LNCAP (cell line): Measurements from ENCODE around the gene KCTD16.
A peak's percentile ranks its signal among the peaks of the same experiment; 100 is the strongest.

Experiments
- TF ChIP-seq, protein P1 (sequence below): fragments of 450-650 bp; IDR thresholded peaks from 2 replicates; pipeline ENCODE4 v1.5.1; 2017; ENCODE audit warnings: mild to moderate bottlenecking

The KCTD16 gene

DNA sequence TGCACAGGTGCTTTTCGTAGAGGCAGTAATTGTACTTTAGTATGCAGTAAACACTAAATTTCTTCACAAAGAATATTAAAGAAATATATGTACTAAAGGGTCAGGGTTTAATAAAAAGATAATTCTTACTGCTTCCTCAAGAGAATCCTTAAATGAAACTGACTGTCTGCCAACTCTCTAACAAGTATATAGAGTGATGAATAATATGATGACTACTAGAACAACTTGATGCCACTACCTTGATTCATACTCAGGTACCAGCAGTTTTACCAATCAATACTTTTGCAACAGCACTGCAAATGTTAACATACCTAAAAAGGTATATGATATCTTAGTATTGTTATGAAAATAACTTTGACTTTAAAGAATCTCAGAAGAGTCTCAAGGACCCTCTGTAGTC, 4.0 kb upstream of the KCTD16 start:
- TF ChIP-seq, protein P1, sequence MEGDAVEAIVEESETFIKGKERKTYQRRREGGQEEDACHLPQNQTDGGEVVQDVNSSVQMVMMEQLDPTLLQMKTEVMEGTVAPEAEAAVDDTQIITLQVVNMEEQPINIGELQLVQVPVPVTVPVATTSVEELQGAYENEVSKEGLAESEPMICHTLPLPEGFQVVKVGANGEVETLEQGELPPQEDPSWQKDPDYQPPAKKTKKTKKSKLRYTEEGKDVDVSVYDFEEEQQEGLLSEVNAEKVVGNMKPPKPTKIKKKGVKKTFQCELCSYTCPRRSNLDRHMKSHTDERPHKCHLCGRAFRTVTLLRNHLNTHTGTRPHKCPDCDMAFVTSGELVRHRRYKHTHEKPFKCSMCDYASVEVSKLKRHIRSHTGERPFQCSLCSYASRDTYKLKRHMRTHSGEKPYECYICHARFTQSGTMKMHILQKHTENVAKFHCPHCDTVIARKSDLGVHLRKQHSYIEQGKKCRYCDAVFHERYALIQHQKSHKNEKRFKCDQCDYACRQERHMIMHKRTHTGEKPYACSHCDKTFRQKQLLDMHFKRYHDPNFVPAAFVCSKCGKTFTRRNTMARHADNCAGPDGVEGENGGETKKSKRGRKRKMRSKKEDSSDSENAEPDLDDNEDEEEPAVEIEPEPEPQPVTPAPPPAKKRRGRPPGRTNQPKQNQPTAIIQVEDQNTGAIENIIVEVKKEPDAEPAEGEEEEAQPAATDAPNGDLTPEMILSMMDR: no peak

DNA sequence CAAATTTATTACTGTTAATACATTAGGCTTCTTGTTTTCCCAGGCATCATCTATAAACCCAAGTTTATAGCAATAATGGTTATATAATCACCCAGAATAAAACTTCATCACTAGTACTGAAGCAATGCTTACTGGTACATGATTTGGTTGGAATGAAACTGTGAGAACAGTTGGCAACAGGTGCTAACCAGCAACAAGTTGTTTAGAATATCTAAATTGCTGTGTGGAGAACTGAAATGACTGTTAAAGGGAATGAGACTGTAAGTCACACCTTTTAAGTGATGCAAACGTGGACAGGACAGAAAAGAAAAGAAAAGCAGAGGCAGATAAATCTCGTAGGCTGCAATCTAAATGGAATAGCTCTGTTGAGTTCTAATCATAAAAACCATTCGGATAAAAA, 2.7 kb upstream of the KCTD16 start:
- TF ChIP-seq, protein P1: no peak

DNA sequence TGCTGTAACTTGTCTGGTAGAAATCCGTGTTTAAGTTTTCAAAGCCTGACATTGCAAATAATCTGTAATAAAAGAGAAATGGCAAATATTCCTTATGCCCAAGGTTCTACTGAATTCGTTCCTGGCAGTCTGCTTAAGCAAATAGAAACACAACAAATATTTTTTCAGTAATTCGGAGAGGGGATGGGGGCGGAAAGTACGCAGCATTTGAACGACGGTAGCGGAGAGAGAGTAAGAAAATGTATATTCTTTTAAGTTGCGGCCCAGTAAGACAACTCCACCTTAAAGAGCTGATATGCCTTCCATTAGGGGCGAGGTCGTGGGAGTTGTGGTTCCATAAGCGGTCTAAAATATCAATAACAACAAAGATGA, 783 bp upstream of the KCTD16 start:
- TF ChIP-seq, protein P1: no peak

DNA sequence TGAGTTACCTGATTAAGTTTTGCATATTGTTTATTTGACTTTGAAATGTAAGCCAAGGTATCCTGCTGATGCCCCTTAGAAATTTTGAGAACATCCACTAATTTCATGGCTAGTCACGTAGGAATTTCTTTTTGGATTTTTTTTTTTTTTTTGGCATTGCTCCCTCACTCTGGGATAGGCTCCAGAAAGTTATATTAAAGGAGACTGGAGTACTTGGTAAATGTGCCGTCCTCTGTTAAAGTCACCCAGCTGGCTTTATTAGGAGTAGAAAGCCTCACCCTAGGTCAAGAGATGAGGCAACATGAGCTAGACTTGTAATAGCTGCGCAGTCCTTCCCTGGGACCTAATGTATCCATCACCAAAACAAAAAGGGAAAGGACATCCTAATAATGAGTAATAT, 3.1 kb downstream of the KCTD16 start:
- TF ChIP-seq, protein P1: no peak

DNA sequence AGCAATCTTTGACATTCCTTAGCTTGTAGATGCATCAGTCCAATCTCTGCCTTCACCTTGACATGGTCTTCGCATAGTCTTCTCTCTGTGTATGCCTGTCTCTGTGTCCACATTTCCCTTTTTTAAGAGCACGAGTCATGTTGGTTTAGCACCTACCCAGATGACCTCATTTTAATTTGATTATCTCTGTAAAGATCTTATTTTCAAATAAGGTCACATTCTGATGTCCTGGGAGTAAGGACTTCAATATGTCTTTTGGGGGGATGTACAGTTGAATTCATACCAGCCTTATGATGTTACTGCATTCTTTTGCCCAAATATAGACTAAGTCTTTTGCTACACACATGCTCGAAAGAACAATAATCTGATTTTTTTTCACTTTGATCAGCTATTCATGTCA, 6.9 kb downstream of the KCTD16 start:
- TF ChIP-seq, protein P1: no peak

DNA sequence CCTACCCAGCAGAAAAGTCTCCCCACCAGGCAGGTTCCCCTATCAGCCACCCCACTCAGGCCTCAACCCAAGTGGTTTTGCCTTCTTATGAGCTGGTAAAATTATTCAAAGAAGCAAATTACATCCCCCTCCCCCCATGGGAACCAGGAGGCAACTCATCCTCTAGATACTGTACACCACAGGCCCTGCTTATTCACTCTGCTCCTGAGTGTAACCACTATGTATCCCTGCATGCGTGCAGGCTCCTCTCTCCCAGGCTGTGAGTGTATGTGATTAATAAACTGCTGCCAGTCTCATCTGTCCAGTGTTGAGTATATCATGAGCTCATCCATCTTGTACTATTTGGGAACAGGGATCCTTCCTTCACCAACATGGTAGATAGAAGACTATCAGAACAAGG, 8.6 kb downstream of the KCTD16 start:
- TF ChIP-seq, protein P1: no peak

DNA sequence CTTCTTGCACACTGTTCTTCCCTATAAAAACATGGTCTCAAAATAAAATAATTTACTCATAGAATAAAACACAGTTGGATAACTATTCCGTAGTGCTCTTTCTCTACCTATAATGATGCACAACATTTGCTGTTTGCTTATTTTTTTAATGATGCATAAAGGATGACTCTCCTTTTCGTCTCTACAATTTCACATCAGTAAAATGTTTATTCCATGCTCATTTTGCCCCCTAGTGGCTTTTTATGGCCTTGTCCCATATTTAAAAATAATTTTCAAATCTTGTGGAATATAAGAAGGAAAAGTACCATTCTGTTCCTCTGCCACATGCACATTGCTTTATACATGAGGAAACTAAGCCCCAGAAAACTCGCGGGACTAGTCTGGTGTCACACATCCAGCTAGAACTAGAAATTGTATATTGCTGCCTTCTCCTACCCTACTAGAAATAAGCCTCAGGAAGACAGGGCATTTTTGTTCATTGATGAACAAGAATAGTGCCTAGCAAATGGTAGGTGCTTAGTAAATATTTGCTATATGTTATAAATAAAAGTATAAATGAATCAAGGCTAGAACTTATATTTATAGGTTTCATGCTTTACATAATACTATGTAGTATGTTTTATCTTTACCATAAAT, 12.7 kb downstream of the KCTD16 start:
- TF ChIP-seq, protein P1: peak; percentile 76
